Keratinocyte (primary cell): ENCODE measurements around the gene TSPOAP1. TPM values are rescaled to one million over a fixed set of nuclear protein-coding genes. Genes with fewer than 3 reads are reported as not detected.

Source experiments
- DNase-seq: peaks from one replicate; pipeline ENCODE4 v3.0.0-alpha.2; 2011; ENCODE audit warnings: low read depth, missing footprints, low spot score
- FAIRE-seq: peaks from 2 replicates; lab custom pipeline; 2011; peaks lifted over from hg19 to GRCh38; lab: Jason Lieb, UNC
- H2AFZ ChIP-seq: 2 replicates; pipeline ENCODE4 v1.6.0; 2012; ENCODE audit warnings: low read length, control low read depth, inconsistent platforms; ENCODE audit not compliant: control insufficient read depth
- H3K27ac ChIP-seq: 2 replicates; pipeline ENCODE4 v1.5.1; 2011; ENCODE audit warnings: low read length; ENCODE audit not compliant: control insufficient read depth, insufficient read depth
- H3K27me3 ChIP-seq: 3 replicates; pipeline ENCODE4 v1.6.0; 2011; ENCODE audit warnings: low read length; ENCODE audit not compliant: control insufficient read depth, insufficient read depth; ENCODE audit errors: extremely low read depth
- H3K36me3 ChIP-seq, 2 experiments: 2 replicates in 1 of 2; 3 replicates in 1 of 2; pipeline ENCODE4 v1.5.1; 2011; ENCODE audit warnings: low read length in 2 of 2, mild to moderate bottlenecking in 1 of 2; ENCODE audit not compliant: control insufficient read depth in 2 of 2, insufficient read depth in 2 of 2; ENCODE audit errors: extremely low read depth in 1 of 2
- H3K4me1 ChIP-seq: 3 replicates; pipeline ENCODE4 v1.5.1; 2011; ENCODE audit warnings: low read length; ENCODE audit not compliant: control insufficient read depth, insufficient read depth; ENCODE audit errors: extremely low read depth
- H3K4me2 ChIP-seq: 3 replicates; pipeline ENCODE4 v1.6.0; 2011; ENCODE audit warnings: low read depth, low read length; ENCODE audit not compliant: control insufficient read depth, insufficient read depth; ENCODE audit errors: extremely low read depth
- H3K4me3 ChIP-seq, 3 experiments: fragments of 200-600 bp in 1 of 3; sonication (generic) in 1 of 3; 2 replicates in 2 of 3; 3 replicates in 1 of 3; pipeline ENCODE4 v1.5.1; 2011 to 2016; ENCODE audit warnings: low read length in 3 of 3, mild to moderate bottlenecking in 3 of 3, control low read depth in 2 of 3, inconsistent platforms in 1 of 3, low read depth in 1 of 3, mixed read lengths in 1 of 3, mixed run types in 1 of 3, moderate library complexity in 1 of 3; ENCODE audit not compliant: control insufficient read depth in 2 of 3, insufficient read depth in 2 of 3; ENCODE audit errors: extremely low read depth in 1 of 3
- H3K79me2 ChIP-seq: 2 replicates; pipeline ENCODE4 v1.6.0; 2012; ENCODE audit warnings: low read length; ENCODE audit not compliant: control insufficient read depth, insufficient read depth
- H3K9ac ChIP-seq: 3 replicates; pipeline ENCODE4 v1.6.0; 2011; ENCODE audit warnings: low read length; ENCODE audit not compliant: control insufficient read depth, insufficient read depth; ENCODE audit errors: extremely low read depth
- H3K9me1 ChIP-seq: 3 replicates; pipeline ENCODE4 v1.6.0; 2011; ENCODE audit warnings: low read length; ENCODE audit not compliant: control insufficient read depth, insufficient read depth; ENCODE audit errors: extremely low read depth
- H3K9me3 ChIP-seq: 2 replicates; pipeline ENCODE4 v1.5.1; 2012; ENCODE audit warnings: low read depth, low read length; ENCODE audit not compliant: control insufficient read depth
- H4K20me1 ChIP-seq: 3 replicates; pipeline ENCODE4 v1.6.0; 2011; ENCODE audit warnings: low read length; ENCODE audit not compliant: control insufficient read depth, insufficient read depth; ENCODE audit errors: extremely low read depth
- EZH2 ChIP-seq: IDR thresholded peaks from one replicate; pipeline ENCODE4 v1.6.1; 2012; ENCODE audit warnings: inconsistent platforms, mild to moderate bottlenecking, low read length, moderate library complexity
- dilution Hi-C: fragments of 300-500 bp; cut with MboI; formaldehyde crosslinking; loops from one replicate; pipeline ENCODE4 v1.7.0; 2020; ENCODE audit warnings: low sequenced_read_pairs; ENCODE audit not compliant: extremely low pct_ligation_motif_present
- polyA plus RNA-seq, 5 experiments: library from polyadenylated mRNA; depleted of rRNA in 3 of 5; stranded (reverse) in 3 of 5; stranded (forward) in 1 of 5; unstranded in 1 of 5; fragments of >200 nt; gene quantifications; 1 replicate in 1 of 5; 2 replicates in 3 of 5; 3 replicates in 1 of 5; pipeline versions ENCODE4 v1.2.1 to v1.2.3, GENCODE V29; 2011 to 2012; ENCODE audit warnings: missing spikeins in 2 of 5, low read depth in 1 of 5, low replicate concordance in 1 of 5
- TF ChIP-seq, protein P1 (sequence below), 3 experiments: IDR thresholded peaks in 1 of 3; conservative IDR thresholded peaks in 1 of 3; optimal IDR thresholded peaks in 1 of 3; 2 replicates in 2 of 3; 3 replicates in 1 of 3; pipeline versions ENCODE3 to v1.5.1; 2011; ENCODE audit warnings: low read length in 3 of 3, mild to moderate bottlenecking in 3 of 3, moderate library complexity in 2 of 3, control low read depth in 1 of 3, inconsistent platforms in 1 of 3; ENCODE audit not compliant: insufficient read depth in 2 of 3; ENCODE audit errors: extremely low read depth in 1 of 3

Gene TSPOAP1
- polyA plus RNA-seq, 1 donor (not counting 4 experiments of a cell fraction or from before 2014, with no cell fraction given): 0.04 TPM

GRCh38 chr17:58283674-58284612, 44.7 kb downstream of the TSPOAP1 start:
- FAIRE-seq: no peak

DNA sequence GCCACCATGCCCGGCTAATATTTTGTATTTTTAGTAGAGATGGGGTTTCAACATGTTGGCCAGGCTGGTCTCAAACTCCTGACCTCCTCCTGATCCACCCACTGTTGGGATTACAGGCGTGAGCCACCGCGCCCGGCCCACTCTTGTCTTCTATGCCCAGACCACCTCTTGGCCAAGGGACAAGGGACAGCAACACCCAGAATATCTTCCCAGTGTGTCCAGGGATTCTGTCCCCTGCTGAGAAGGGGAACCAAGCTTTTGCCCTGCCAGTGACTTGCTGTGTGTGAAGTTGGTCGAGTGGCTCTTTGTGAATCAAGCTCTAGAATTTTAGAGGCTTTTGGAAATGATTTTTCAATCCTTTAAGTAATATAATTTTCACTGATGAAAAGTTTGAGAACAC, 46.2 kb downstream of the TSPOAP1 start:
- no peak overlapping the region for H3K4me2 ChIP-seq
- no peaks in the 10 kb centered on the region for H3K9me3 ChIP-seq
- dilution Hi-C loops: loop anchor here (25.0 kb wide), 1 partner anchor 155 kb away; no protein-coding TSS in a partner anchor
- H3K4me1 ChIP-seq: no peaks in the 10 kb centered on the region
- FAIRE-seq (no peak), DNase-seq (no peak)
- H4K20me1 ChIP-seq: no peaks in the 10 kb centered on the region
- no peak for TF ChIP-seq EZH2
- TF ChIP-seq, protein P1, sequence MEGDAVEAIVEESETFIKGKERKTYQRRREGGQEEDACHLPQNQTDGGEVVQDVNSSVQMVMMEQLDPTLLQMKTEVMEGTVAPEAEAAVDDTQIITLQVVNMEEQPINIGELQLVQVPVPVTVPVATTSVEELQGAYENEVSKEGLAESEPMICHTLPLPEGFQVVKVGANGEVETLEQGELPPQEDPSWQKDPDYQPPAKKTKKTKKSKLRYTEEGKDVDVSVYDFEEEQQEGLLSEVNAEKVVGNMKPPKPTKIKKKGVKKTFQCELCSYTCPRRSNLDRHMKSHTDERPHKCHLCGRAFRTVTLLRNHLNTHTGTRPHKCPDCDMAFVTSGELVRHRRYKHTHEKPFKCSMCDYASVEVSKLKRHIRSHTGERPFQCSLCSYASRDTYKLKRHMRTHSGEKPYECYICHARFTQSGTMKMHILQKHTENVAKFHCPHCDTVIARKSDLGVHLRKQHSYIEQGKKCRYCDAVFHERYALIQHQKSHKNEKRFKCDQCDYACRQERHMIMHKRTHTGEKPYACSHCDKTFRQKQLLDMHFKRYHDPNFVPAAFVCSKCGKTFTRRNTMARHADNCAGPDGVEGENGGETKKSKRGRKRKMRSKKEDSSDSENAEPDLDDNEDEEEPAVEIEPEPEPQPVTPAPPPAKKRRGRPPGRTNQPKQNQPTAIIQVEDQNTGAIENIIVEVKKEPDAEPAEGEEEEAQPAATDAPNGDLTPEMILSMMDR (optimal IDR thresholded peaks at IDR 0.05 in 1 of 3, IDR thresholded peaks at IDR 0.05 in 1 of 3, conservative IDR thresholded peaks at IDR 0.05 in 1 of 3; ENCODE audit: extremely low read depth in 1 of 3, insufficient read depth in 2 of 3, low read length in 3 of 3): no peak
- no peak overlapping the region for H3K27ac ChIP-seq
- peaks cover 38% of the 10 kb centered on the region for H3K27me3 ChIP-seq
- no peaks in the 10 kb centered on the region for H3K36me3 ChIP-seq
- H2AFZ ChIP-seq: no peak overlapping the region
- H3K4me3 ChIP-seq: no peak overlapping the region
- no peaks in the 10 kb centered on the region for H3K79me2 ChIP-seq
- H3K9ac ChIP-seq: no peak overlapping the region
- no peaks in the 10 kb centered on the region for H3K9me1 ChIP-seq

More at GRCh38 chr17:58283674-58284612, 44.7 kb downstream of the TSPOAP1 start:
- no peak overlapping the region for H3K27ac ChIP-seq
- no peaks in the 10 kb centered on the region for H3K4me1 ChIP-seq
- H3K9me1 ChIP-seq: no peaks in the 10 kb centered on the region
- no peak overlapping the region for H2AFZ ChIP-seq
- no peak for DNase-seq
- no peaks in the 10 kb centered on the region for H4K20me1 ChIP-seq
- no peak overlapping the region for H3K4me3 ChIP-seq
- H3K79me2 ChIP-seq: no peaks in the 10 kb centered on the region
- H3K27me3 ChIP-seq: peaks cover 24% of the 10 kb centered on the region
- H3K9ac ChIP-seq: no peak overlapping the region
- TF ChIP-seq, protein P1 (optimal IDR thresholded peaks at IDR 0.05 in 1 of 3, IDR thresholded peaks at IDR 0.05 in 1 of 3, conservative IDR thresholded peaks at IDR 0.05 in 1 of 3; ENCODE audit: extremely low read depth in 1 of 3, insufficient read depth in 2 of 3, low read length in 3 of 3): no peak
- TF ChIP-seq EZH2: no peak
- H3K36me3 ChIP-seq: no peaks in the 10 kb centered on the region
- no peak overlapping the region for H3K4me2 ChIP-seq
- dilution Hi-C loops: loop anchor here (25.0 kb wide), 1 partner anchor 153 kb away; no protein-coding TSS in a partner anchor
- H3K9me3 ChIP-seq: no peaks in the 10 kb centered on the region
